GM11168 (cell line): Measurements from ENCODE around the gene DUOXA2.
"Not testable (repeated sequence)": the region's sequence is repeated elsewhere in the genome, so short reads cannot be mapped to it uniquely, and the experiment has no call there.

Experiments used
- in situ Hi-C: fragments of 300-500 bp; cut with MboI; formaldehyde crosslinking; loops from one replicate; pipeline ENCODE4 v1.12.0; 2022; ENCODE audit warnings: low sequenced_read_pairs; ENCODE audit not compliant: unreplicated experiment

Gene DUOXA2

DNA sequence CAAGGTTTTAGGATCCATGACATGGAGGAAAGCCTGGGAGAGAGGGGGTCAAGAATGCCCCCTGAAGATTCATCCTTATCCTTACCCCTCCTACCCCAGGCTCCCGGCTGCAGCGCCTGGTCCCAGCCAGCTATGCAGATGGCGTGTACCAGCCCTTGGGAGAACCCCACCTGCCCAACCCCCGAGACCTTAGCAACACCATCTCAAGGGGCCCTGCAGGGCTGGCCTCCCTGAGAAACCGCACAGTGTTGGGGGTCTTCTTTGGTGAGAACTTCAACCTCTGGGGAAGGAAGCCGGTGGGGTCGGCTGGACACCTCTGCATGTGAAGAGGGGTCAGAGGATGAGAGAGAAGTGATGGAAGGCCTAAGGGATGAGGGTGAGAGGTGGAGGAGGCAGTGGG, 19.9 kb downstream of the DUOXA2 start:
- in situ Hi-C loops, result no loop called here

- in situ Hi-C loops, result no loop called here
Measured at GRCh38 chr15:45134682-45135604, 20.8 kb downstream of the DUOXA2 start.

DNA sequence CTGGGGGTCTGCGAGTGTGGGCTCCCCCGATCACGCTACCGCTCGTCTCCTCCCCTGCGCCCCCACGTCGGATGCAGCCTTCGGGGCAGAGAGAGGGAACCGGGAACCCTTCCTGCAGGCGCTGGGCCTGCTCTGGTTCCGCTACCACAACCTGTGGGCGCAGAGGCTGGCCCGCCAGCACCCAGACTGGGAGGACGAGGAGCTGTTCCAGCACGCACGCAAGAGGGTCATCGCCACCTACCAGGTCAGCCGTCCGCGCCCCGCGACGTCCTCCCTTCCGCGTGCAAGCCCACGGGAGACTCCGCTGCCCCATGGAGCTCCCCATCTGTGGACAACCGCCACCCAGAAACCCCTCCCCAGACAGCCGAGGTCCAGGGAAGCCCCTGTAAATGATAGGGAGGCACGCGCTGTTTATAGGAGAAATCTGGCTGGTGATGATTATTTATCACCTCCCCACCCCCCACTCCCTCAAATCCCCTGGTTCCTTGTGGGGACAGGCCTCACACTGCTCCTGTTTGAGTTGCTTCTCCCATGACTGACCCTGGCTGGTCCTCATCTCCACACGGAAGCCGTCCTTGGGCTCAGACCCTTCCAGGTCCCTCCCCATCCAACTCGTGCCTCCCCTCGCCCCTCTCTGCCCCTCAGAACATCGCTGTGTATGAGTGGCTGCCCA, 21.7 kb downstream of the DUOXA2 start:
- in situ Hi-C loops, result not testable (repeated sequence)

DNA sequence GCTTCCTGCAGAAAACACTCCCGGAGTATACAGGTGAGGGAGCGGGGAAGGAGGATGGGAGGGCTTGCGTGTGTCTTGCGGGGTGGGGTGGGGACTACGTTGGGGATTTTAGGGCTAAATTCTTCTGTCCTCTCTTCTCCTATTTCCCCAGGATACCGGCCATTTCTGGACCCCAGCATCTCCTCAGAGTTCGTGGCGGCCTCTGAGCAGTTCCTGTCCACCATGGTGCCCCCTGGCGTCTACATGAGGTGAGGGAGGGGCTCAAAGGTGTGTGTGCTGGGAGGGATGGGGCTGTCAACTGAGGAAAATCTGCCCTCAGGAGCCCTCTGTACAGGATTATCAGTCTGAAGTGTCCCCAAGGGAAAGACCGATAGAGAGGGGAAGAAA, 22.2 kb downstream of the DUOXA2 start:
- in situ Hi-C loops, result no loop called here

GRCh38 chr15:45137703-45138102, 23.6 kb downstream of the DUOXA2 start:
- in situ Hi-C loops, result no loop called here

- in situ Hi-C loops, result no loop called here
Measured at GRCh38 chr15:45138814-45139765, 25.0 kb downstream of the DUOXA2 start.

- in situ Hi-C loops, result no loop called here
Measured at GRCh38 chr15:45139770-45140169, 25.6 kb downstream of the DUOXA2 start.

DNA sequence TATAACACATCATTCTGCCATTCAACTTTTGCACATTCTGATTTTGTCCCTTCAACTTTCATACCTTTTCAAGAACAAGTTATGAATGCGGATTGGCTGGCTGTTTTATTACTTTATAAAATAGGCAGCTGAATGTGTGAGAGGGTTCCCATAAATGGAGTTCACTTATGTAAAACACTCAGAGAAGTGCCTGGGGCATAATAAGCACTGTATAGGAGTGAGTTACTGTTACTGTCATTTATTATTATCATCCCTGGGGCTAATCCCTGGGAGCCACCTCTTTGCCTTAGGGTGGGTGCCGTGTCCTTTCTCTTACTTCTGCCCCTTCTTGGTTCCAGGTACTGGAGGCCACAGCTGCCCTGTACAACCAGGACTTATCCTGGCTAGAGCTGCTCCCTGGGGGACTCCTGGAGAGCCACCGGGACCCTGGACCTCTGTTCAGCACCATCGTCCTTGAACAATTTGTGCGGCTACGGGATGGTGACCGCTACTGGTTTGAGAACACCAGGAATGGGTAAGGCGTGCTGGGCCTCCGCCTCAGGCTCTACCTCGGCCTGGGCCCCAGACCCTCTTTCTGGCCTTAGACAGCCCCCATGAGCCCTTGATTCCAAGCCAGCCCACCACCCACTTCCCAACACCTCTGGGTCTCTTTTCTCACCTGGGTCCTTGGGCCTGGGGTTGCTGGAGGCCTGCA, 26.6 kb downstream of the DUOXA2 start:
- in situ Hi-C loops, result no loop called here

GRCh38 chr15:45141386-45141785, 27.3 kb downstream of the DUOXA2 start:
- in situ Hi-C loops, result no loop called here

DNA sequence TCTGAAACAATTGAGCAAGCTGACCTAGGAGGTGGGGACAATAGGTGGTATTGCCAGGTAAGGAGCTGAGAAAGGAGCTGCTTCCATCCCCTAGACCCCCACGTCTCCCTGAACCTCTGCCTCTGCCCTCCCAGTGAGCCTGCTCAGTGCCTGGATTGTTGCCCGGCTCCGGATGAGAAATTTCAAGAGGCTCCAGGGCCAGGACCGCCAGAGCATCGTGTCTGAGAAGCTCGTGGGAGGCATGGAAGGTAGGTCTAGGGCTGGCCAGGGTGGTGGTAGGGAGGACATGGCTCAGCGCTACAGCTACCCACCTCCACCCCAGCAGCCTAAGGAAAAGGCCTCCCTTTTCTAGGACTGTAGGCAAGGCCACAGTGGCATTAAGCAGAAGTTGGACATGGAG, 28.9 kb downstream of the DUOXA2 start:
- in situ Hi-C loops, result no loop called here

DNA sequence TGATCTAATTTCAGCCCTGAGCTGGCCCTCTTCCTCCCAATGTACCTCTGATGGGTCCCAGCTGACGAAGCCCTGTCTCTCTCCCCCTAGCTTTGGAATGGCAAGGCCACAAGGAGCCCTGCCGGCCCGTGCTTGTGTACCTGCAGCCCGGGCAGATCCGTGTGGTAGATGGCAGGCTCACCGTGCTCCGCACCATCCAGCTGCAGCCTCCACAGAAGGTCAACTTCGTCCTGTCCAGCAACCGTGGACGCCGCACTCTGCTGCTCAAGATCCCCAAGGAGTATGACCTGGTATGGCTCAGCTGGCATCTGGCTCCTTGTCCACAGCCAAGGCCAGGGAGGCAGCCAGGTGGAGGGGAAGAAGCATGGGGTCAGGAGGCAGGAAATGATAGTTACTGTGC, 29.8 kb downstream of the DUOXA2 start:
- in situ Hi-C loops, result no loop called here

- in situ Hi-C loops, result no loop called here
Measured at GRCh38 chr15:45144775-45145174, 30.6 kb downstream of the DUOXA2 start.

GRCh38 chr15:45146405-45146804, 32.3 kb downstream of the DUOXA2 start:
- in situ Hi-C loops, result no loop called here

- in situ Hi-C loops, result no loop called here
Measured at GRCh38 chr15:45147606-45148005, 33.5 kb downstream of the DUOXA2 start.

- in situ Hi-C loops, result no loop called here
Measured at GRCh38 chr15:45148076-45149059, 34.2 kb downstream of the DUOXA2 start.

- in situ Hi-C loops, result no loop called here
Measured at GRCh38 chr15:45149060-45149459, 34.9 kb downstream of the DUOXA2 start.

GRCh38 chr15:45150481-45150880, 36.4 kb downstream of the DUOXA2 start:
- in situ Hi-C loops, result loop anchor here (25.0 kb wide), 1 partner anchor 462 kb away; no protein-coding TSS in a partner anchor

- in situ Hi-C loops, result loop anchor here (25.0 kb wide), 1 partner anchor 461 kb away; no protein-coding TSS in a partner anchor
Measured at GRCh38 chr15:45150997-45151396, 36.9 kb downstream of the DUOXA2 start.
